Astrocyte of the spinal cord (primary cell): ENCODE results near the gene DNAH2.
"Not testable (repeated sequence)": the region's sequence is repeated elsewhere in the genome, so short reads cannot be mapped to it uniquely, and the experiment has no call there.

Experiments
- DNase-seq: peaks from one replicate; pipeline ENCODE4 v3.0.0; 2011; ENCODE audit warnings: low read depth, low spot score
- H3K4me3 ChIP-seq: 2 replicates; pipeline ENCODE4 v1.5.1; 2011; ENCODE audit warnings: low read depth, mild to moderate bottlenecking, low read length, moderate library complexity
- in situ Hi-C: cut with HindIII; loops from 2 replicates; pipeline ENCODE4 v1.10.0; 2017; ENCODE audit warnings: low sequenced_read_pairs
- TF ChIP-seq, protein P1 (sequence below): IDR thresholded peaks from 2 replicates; pipeline ENCODE4 v1.5.1; 2012; ENCODE audit warnings: low read depth, mild to moderate bottlenecking, low read length, inconsistent platforms

DNAH2 gene

DNA sequence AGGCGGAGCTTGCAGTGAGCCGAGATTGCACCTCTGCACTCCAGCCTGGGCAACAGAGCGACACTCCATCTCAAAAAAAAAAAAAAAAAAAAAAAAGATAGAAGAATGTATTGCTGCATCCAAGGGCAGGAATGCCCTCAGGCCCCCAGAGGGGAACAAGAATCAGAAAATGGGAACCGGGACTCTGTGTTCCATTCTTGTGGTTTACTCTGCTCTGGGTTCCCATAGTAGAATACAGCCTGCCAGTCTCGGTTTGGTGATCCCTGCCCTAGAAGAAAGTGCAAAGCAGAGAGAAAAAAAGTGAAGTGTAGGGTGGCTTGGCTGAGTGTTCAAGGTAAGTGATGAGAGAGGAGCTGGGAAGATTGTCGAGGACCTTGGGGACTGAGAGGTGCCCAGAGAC is 89.0 kb downstream of the DNAH2 start:
- in situ Hi-C loops = no loop called here
- TF ChIP-seq, protein P1, sequence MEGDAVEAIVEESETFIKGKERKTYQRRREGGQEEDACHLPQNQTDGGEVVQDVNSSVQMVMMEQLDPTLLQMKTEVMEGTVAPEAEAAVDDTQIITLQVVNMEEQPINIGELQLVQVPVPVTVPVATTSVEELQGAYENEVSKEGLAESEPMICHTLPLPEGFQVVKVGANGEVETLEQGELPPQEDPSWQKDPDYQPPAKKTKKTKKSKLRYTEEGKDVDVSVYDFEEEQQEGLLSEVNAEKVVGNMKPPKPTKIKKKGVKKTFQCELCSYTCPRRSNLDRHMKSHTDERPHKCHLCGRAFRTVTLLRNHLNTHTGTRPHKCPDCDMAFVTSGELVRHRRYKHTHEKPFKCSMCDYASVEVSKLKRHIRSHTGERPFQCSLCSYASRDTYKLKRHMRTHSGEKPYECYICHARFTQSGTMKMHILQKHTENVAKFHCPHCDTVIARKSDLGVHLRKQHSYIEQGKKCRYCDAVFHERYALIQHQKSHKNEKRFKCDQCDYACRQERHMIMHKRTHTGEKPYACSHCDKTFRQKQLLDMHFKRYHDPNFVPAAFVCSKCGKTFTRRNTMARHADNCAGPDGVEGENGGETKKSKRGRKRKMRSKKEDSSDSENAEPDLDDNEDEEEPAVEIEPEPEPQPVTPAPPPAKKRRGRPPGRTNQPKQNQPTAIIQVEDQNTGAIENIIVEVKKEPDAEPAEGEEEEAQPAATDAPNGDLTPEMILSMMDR = no peak
- H3K4me3 ChIP-seq = no peak overlapping the region
- no peak for DNase-seq

DNA sequence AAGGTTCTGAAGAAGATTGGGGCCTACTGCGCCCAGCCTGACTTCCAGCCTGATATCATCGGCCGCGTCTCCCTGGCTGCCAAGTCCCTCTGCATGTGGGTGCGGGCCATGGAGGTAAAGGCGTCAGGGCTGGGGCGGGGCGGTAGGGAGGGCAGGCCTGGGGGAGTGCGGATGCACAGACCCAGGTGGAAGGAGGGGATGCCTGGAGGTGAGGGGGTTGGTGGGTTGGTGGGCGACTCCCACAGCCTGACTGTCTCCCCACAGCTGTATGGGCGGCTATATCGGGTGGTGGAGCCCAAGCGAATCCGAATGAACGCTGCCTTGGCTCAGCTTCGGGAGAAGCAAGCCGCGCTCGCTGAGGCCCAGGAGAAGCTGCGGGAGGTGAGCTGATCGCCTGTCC is 89.7 kb downstream of the DNAH2 start:
- no peak overlapping the region for H3K4me3 ChIP-seq
- TF ChIP-seq, protein P1 = no peak
- in situ Hi-C loops = no loop called here
- no peak for DNase-seq

DNA sequence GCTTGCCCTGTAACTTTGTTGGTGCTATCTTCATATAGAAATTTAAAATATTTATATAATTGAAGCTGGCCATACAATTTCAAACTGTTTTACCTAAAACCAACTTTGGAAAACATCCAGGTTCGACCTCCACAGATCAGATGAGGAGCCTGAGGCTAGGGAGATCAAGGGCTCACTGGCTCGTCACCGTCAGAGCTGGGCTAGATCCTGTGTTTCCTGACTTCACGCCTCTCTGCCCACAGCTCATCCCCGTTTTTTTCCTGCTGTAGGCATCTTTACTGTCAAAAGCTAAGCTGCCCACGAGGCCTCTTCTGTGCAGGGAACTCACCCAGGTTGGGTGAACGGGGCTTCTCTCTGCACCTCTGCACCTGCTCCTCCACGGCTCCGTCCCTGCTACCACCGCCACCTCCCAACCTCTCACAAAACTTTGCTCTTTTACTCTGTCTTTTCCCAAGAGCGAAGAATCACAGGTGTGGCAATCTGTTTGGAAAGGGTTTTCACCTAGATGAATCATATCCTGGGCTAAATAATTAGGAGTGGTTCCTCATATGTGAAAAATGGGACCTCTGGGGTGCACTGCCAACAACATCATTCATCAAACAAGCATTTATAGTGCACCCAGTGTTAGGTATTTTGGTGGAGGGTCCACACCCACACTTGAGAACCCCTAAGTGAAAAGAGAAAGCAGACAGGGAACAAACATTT is 91.7 kb downstream of the DNAH2 start:
- in situ Hi-C loops = no loop called here
- no peak overlapping the region for H3K4me3 ChIP-seq
- TF ChIP-seq, protein P1 = no peak
- DNase-seq = no peak

DNA sequence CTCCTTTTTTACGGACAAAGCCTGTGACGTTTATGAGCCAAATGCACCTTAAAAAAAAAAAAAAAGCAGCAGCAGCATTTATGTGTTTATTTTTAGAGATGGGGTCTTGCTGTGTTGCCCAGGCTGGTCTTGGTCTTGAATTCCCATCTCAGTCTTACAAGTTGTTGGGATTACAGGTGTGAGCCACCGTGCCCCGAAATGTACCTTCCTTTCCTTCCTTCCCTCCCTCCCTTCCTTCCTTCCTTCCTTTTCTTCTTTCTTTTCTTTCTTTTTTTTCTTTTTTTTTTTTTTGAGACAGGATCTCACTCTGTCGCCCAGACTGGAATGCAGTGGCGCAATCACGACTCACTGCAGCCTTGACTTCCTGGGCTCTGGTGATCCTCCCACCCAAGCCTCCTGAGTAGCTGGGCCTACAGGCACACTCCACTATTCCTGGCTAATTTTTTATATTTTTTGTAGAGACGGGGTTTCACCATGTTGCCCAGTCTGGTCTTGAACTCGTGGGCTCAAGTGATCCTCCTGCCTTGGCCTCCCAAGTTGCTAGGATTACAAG is 92.3 kb downstream of the DNAH2 start:
- in situ Hi-C loops, H3K4me3 ChIP-seq, DNase-seq: not testable (repeated sequence)

DNA sequence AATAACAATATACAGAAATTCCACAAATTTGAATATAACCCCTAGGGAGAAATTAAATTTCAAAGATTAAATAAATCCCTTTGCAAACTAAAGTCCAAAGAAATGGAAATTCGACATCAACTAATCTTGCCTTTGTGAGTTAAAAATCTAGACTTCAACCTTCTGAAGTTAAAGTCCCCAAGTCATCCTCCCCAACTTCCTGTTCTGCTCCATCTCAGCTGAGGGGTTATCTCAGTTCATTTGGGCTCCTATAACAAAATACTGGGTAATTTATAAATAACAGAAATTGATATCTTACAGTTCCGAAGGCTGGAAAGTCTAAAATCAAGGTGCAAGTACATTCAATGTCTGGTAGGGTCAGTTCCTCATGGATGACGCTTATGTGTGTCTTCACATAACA is 93.7 kb downstream of the DNAH2 start:
- no peak for DNase-seq
- no peak overlapping the region for H3K4me3 ChIP-seq
- in situ Hi-C loops = no loop called here
- TF ChIP-seq, protein P1 = no peak

DNA sequence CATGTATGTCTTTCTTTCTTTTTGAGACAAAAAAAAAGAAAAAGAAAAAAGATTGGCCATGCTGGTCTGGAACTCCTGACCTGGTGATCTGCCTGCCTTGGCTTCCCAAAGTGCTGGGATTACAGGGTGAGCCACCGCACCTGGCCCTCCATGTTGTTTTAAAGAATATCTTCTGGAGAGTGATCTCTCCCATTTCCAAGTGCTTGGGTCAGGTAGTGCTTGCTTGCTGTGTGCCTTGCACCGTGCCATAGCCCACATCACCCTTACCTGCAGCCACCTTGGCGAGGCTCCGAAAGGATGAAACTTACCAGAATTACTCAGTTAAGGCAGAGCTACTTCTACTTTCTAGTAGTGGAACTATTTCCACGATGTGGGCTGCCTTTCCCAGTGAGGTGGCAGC is 97.4 kb downstream of the DNAH2 start:
- no peak for DNase-seq
- in situ Hi-C loops = no loop called here
- no peak overlapping the region for H3K4me3 ChIP-seq
- TF ChIP-seq, protein P1 = no peak

DNA sequence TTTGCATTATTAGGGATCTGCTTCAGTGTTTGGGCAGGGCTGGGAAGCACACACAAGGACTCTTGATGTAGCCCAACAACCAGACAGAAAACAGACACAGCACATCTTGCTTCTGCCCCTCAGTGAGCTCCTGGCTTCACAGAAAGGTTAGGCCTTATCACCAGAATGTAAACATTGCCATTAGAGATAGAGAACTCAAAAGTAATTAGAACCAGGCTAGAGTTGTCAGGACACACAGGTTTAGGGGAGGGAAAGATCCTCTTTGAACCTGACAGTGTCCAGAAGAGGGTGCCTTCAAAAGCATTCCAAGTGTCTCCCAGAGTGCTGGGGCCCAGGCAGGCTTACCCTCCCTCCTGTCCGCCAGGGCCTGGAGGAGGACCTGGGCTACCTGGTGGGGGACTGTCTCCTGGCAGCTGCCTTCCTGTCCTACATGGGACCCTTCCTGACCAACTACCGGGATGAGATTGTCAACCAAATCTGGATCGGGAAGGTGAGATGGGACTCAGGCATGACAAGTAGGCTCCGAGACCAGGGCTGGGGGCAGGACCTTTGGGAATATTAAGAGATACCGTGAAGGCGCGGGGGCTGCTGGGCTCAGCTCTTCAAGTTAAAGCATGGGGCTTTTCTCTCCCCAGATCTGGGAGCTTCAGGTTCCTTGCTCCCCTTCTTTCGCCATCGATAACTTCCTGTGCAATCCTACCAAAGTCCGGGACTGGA is 99.5 kb downstream of the DNAH2 start:
- in situ Hi-C loops = no loop called here
- no peak for DNase-seq
- no peak overlapping the region for H3K4me3 ChIP-seq
- TF ChIP-seq, protein P1 = no peak
